Breast epithelium (tissue), 4 donors: ENCODE measurements around the gene FERMT3. TPM values are rescaled to one million over a fixed set of nuclear protein-coding genes. Genes with fewer than 3 reads are reported as not detected.

ENCODE experiments used
- DNase-seq, 2 donors: peaks; one replicate each; pipeline ENCODE4 v3.0.0-alpha.2; 2019; ENCODE audit warnings: low spot score in 2 of 2
- H3K27ac ChIP-seq, 2 donors: fragments of 200-600 bp; sonication (generic) in 1 of 2; one replicate each; pipeline ENCODE4 v1.5.1; 2016 to 2019; ENCODE audit warnings: mild to moderate bottlenecking in 1 of 2
- H3K27me3 ChIP-seq, 2 donors: fragments of 200-600 bp; sonication (generic) in 1 of 2; one replicate each; pipeline versions ENCODE4 v1.5.1 to v1.6.0; 2017 to 2019; ENCODE audit warnings: control low read depth in 1 of 2, mild to moderate bottlenecking in 1 of 2
- H3K36me3 ChIP-seq: fragments of 200-600 bp; one replicate; pipeline ENCODE4 v1.5.1; 2019
- H3K4me1 ChIP-seq, 2 donors: fragments of 200-600 bp; sonication (generic); one replicate each; pipeline ENCODE4 v1.5.1; 2016 to 2019; ENCODE audit warnings: control low read depth in 1 of 2
- H3K4me3 ChIP-seq, 3 donors: fragments of 200-600 bp; sonication (generic); 1 replicate in 2 of 3; 2 replicates in 1 of 3; pipeline ENCODE4 v1.5.1; 2016 to 2019; ENCODE audit warnings: mild to moderate bottlenecking in 3 of 3, moderate library complexity in 2 of 3
- H3K9me3 ChIP-seq, 2 donors: fragments of 200-600 bp; sonication (generic) in 1 of 2; one replicate each; pipeline ENCODE4 v1.5.1; 2016 to 2019; ENCODE audit warnings: control low read depth in 1 of 2
- CTCF ChIP-seq, 3 donors: fragments of 450-650 bp; IDR thresholded peaks; one replicate each; pipeline ENCODE4 v1.5.1; 2016 to 2017; ENCODE audit warnings: antibody characterized with exemption in 3 of 3, mild to moderate bottlenecking in 3 of 3, moderate library complexity in 3 of 3
- POLR2A ChIP-seq: fragments of 450-650 bp; IDR thresholded peaks from one replicate; pipeline ENCODE4 v1.6.1; 2016; ENCODE audit warnings: antibody characterized with exemption, mild to moderate bottlenecking, moderate library complexity
- POLR2AphosphoS5 ChIP-seq, 3 donors: sonication (generic); formaldehyde crosslinking; IDR thresholded peaks; one replicate each; pipeline ENCODE4 v1.6.1; 2017; ENCODE audit warnings: antibody characterized with exemption in 3 of 3
- intact Hi-C: fragments of 100-400 bp; cut with DNase I; formaldehyde crosslinking; loops from one replicate; pipeline ENCODE4 v1.15.1; 2023; ENCODE audit warnings: low total_unique reads
- total RNA-seq, 3 donors: library from RNA; depleted of rRNA; stranded (reverse); fragments of >200 nt; gene quantifications; one replicate each; pipeline ENCODE4 v1.1.0, GENCODE V29; 2016

Gene FERMT3
- total RNA-seq, 3 donors from 2014 or later = 14.0 to 42.2 (median 17.4) TPM

DNA sequence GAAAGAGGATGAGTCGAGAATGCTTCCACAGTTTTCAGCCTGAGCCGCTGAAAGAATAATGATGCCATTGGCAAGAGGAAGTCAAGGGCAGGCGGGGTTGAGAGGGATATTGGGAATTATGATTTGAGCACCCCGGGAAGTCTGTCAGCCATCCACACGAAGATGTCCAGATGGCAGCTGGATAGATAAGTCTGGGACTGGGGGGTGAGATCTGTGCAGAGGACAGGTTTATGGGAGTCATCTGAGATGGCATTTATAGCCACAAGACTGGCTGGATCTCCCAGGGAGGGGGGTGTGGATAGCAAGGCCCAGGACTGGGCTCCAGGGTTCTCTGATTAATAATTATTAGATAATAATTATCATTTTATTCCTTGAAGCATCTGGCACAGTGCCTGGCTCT lies 25.6 kb upstream of the FERMT3 start:
- intact Hi-C loops = no loop called here
- peak overlapping the region; percentile 23 to 62 for H3K27ac ChIP-seq

GRCh38 chr11:64181506-64182411 lies 24.8 kb upstream of the FERMT3 start:
- Histone ChIP-seq H3K9me3 (no peaks in the 10 kb centered on the region), H3K4me3 (peak overlapping the region in 1 of 3 donors; percentile 23), H3K4me1 (no peaks in the 10 kb centered on the region), H3K27ac (peak overlapping the region; percentile 54 to 62), H3K36me3 (no peaks in the 10 kb centered on the region), H3K27me3 (no peaks in the 10 kb centered on the region)
- TF ChIP-seq CTCF (IDR thresholded peaks at IDR 0.05) (no peak), POLR2AphosphoS5 (IDR thresholded peaks at IDR 0.05) (peak; percentile 47 to 68 (median 67)), POLR2A (peak; percentile 17)
- intact Hi-C loops = no loop called here
- DNase-seq = peak; percentile 75 to 87

More for the DNA sequence above, 25.6 kb upstream of the FERMT3 start:
- H3K36me3 ChIP-seq = no peaks in the 10 kb centered on the region
- H3K4me1 ChIP-seq = no peaks in the 10 kb centered on the region
- H3K27me3 ChIP-seq = no peaks in the 10 kb centered on the region
- no peak for DNase-seq
- no peak for TF ChIP-seq CTCF (IDR thresholded peaks at IDR 0.05)
- H3K9me3 ChIP-seq = no peaks in the 10 kb centered on the region
- H3K4me3 ChIP-seq = no peak overlapping the region

GRCh38 chr11:64183890-64184289 lies 22.6 kb upstream of the FERMT3 start:
- Histone ChIP-seq H3K4me1 (no peaks in the 10 kb centered on the region), H3K36me3 (no peaks in the 10 kb centered on the region), H3K27me3 (no peaks in the 10 kb centered on the region), H3K9me3 (no peaks in the 10 kb centered on the region), H3K4me3 (no peak overlapping the region), H3K27ac (peak overlapping the region in 1 of 2 donors; percentile 1)
- intact Hi-C loops = no loop called here
- TF ChIP-seq CTCF (IDR thresholded peaks at IDR 0.05) (no peak), POLR2A (no peak), POLR2AphosphoS5 (IDR thresholded peaks at IDR 0.05) (no peak)
- no peak for DNase-seq

GRCh38 chr11:64185175-64185692 lies 21.3 kb upstream of the FERMT3 start:
- Histone ChIP-seq H3K4me1 (no peaks in the 10 kb centered on the region), H3K27ac (peak overlapping the region; percentile 79 to 93), H3K9me3 (no peaks in the 10 kb centered on the region), H3K4me3 (peak overlapping the region in 2 of 3 donors; percentile 61 to 77), H3K27me3 (no peaks in the 10 kb centered on the region), H3K36me3 (no peaks in the 10 kb centered on the region)
- intact Hi-C loops = no loop called here
- peak; percentile 71 to 81 for DNase-seq
- peak in 1 of 3 donors; percentile 36 for TF ChIP-seq CTCF (IDR thresholded peaks at IDR 0.05)
- TF ChIP-seq POLR2AphosphoS5 (IDR thresholded peaks at IDR 0.05) = peak; percentile 70 to 92 (median 82)
- TF ChIP-seq POLR2A = peak; percentile 92
